ENCODE results near the gene ARFGEF3. TPM values are rescaled to one million over a fixed set of nuclear protein-coding genes. Genes with fewer than 3 reads are reported as not detected.

Gene ARFGEF3
- total and polyA plus RNA-seq, 11 donors = 0.58 to 11.9 (median 2.5) TPM

GRCh38 chr6:138204792-138205384 is 43.1 kb downstream of the ARFGEF3 start:
- Histone ChIP-seq H3K9me3 (peaks cover 0 to 4% (median 0%) of the 10 kb centered on the region in 12 donors), H3K27ac (peak overlapping the region in 1 of 12 donors; percentile 44), H3K27me3 (no peaks in the 10 kb centered on the region), H3K36me3 (no peaks in the 10 kb centered on the region), H3K4me1 (peaks cover 0 to 18% (median 1%) of the 10 kb centered on the region in 12 donors), H3K4me3 (no peak overlapping the region)
- intact Hi-C loops (cut with DNase I) = no loop called here
- WGBS, 4 donors = 84 to 94% (median 89%) methylated on average over 4 of the region's 4 CpGs
- DNase-seq (no peak), ATAC-seq (no peak)
- TF ChIP-seq CTCF (IDR thresholded peaks at IDR 0.05) (no peak), POLR2A (IDR thresholded peaks at IDR 0.05) (no peak)

GRCh38 chr6:138205437-138206094 is 43.8 kb downstream of the ARFGEF3 start:
- no peaks in the 10 kb centered on the region for H3K27me3 ChIP-seq
- H3K27ac ChIP-seq = peak overlapping the region in 7 of 12 donors; percentile 9 to 60 (median 44)
- TF ChIP-seq CTCF (IDR thresholded peaks at IDR 0.05) (no peak), POLR2A (IDR thresholded peaks at IDR 0.05) (no peak)
- H3K4me1 ChIP-seq = peaks cover 0 to 18% (median 1%) of the 10 kb centered on the region in 12 donors
- 43 to 54% (median 48%) methylated on average over 5 of the region's 5 CpGs for WGBS, 4 donors
- DNase-seq (no peak), ATAC-seq (peak; percentile 61 to 86 (median 72))
- no peak overlapping the region for H3K4me3 ChIP-seq
- no peaks in the 10 kb centered on the region for H3K9me3 ChIP-seq
- intact Hi-C loops (cut with DNase I) = no loop called here
- no peaks in the 10 kb centered on the region for H3K36me3 ChIP-seq

- Histone ChIP-seq H3K27ac (peak overlapping the region in 2 of 12 donors; percentile 44 to 55), H3K36me3 (no peaks in the 10 kb centered on the region), H3K4me1 (peaks cover 0 to 18% (median 1%) of the 10 kb centered on the region in 12 donors), H3K27me3 (no peaks in the 10 kb centered on the region), H3K4me3 (no peak overlapping the region), H3K9me3 (no peaks in the 10 kb centered on the region)
- DNase-seq = peak in 1 of 5 donors; percentile 26
- TF ChIP-seq CTCF (IDR thresholded peaks at IDR 0.05) = no peak
- no peak for TF ChIP-seq POLR2A (IDR thresholded peaks at IDR 0.05)
- intact Hi-C loops (cut with DNase I) = no loop called here
- ATAC-seq = peak in 1 of 4 donors; percentile 53
Observed at GRCh38 chr6:138206862-138207261, 45.1 kb downstream of the ARFGEF3 start.

GRCh38 chr6:138211048-138211581 is 49.4 kb downstream of the ARFGEF3 start:
- Histone ChIP-seq H3K27me3 (no peaks in the 10 kb centered on the region), H3K27ac (no peak overlapping the region), H3K4me3 (no peak overlapping the region), H3K36me3 (no peaks in the 10 kb centered on the region), H3K4me1 (peaks cover 0 to 9% (median 1%) of the 10 kb centered on the region in 12 donors), H3K9me3 (no peaks in the 10 kb centered on the region)
- ATAC-seq = no peak
- TF ChIP-seq CTCF (IDR thresholded peaks at IDR 0.05) = peak in 2 of 12 donors; percentile 16 to 19
- TF ChIP-seq POLR2A (IDR thresholded peaks at IDR 0.05) = no peak
- intact Hi-C loops (cut with DNase I) = no loop called here
- 85 to 94% (median 88%) methylated on average over 2 of the region's 2 CpGs for WGBS, 4 donors
- no peak for DNase-seq

Measured in heart left ventricle (tissue), 16 donors.